DMS 273 (cell line): ENCODE results near the gene HMGXB4.

Experiments
- DNase-seq: peaks from one replicate; lab custom pipeline; 2025; ENCODE audit not compliant: unreplicated experiment; lab: John Stamatoyannopoulos, UW

Gene HMGXB4

GRCh38 chr22:35325209-35325608 is 67.9 kb downstream of the HMGXB4 start:
- DNase-seq: no peak

- no peak for DNase-seq
Measured at GRCh38 chr22:35326854-35327562, 69.7 kb downstream of the HMGXB4 start.

GRCh38 chr22:35327690-35328471 is 70.6 kb downstream of the HMGXB4 start:
- DNase-seq: no peak

- DNase-seq: no peak
Measured at GRCh38 chr22:35328472-35328885, 71.2 kb downstream of the HMGXB4 start.

GRCh38 chr22:35329114-35329847 is 72.0 kb downstream of the HMGXB4 start:
- no peak for DNase-seq

GRCh38 chr22:35330258-35330861 is 73.1 kb downstream of the HMGXB4 start:
- DNase-seq: no peak

GRCh38 chr22:35332278-35332677 is 75.0 kb downstream of the HMGXB4 start:
- DNase-seq: no peak

- DNase-seq: no peak
Measured at GRCh38 chr22:35333220-35333619, 75.9 kb downstream of the HMGXB4 start.

GRCh38 chr22:35334004-35334403 is 76.7 kb downstream of the HMGXB4 start:
- DNase-seq: peak; percentile 13

- DNase-seq: no peak
Measured at GRCh38 chr22:35335468-35335867, 78.2 kb downstream of the HMGXB4 start.

- no peak for DNase-seq
Measured at GRCh38 chr22:35335936-35336781, 78.9 kb downstream of the HMGXB4 start.

GRCh38 chr22:35337932-35338331 is 80.6 kb downstream of the HMGXB4 start:
- peak; percentile 39 for DNase-seq

- no peak for DNase-seq
Measured at GRCh38 chr22:35341090-35341874, 84.0 kb downstream of the HMGXB4 start.

- DNase-seq: no peak
Measured at GRCh38 chr22:35342390-35342789, 85.1 kb downstream of the HMGXB4 start.

GRCh38 chr22:35343664-35344550 is 86.6 kb downstream of the HMGXB4 start:
- no peak for DNase-seq

- no peak for DNase-seq
Measured at GRCh38 chr22:35344956-35345690, 87.8 kb downstream of the HMGXB4 start.
